Astrocyte of the hippocampus (primary cell): ENCODE measurements around the gene ZNF442.
"Not testable (repeated sequence)": the region's sequence is repeated elsewhere in the genome, so short reads cannot be mapped to it uniquely, and the experiment has no call there.

ENCODE experiments used
- DNase-seq: peaks from one replicate; pipeline ENCODE4 v3.0.0; 2011; ENCODE audit warnings: low read depth, low spot score

Gene ZNF442

DNA sequence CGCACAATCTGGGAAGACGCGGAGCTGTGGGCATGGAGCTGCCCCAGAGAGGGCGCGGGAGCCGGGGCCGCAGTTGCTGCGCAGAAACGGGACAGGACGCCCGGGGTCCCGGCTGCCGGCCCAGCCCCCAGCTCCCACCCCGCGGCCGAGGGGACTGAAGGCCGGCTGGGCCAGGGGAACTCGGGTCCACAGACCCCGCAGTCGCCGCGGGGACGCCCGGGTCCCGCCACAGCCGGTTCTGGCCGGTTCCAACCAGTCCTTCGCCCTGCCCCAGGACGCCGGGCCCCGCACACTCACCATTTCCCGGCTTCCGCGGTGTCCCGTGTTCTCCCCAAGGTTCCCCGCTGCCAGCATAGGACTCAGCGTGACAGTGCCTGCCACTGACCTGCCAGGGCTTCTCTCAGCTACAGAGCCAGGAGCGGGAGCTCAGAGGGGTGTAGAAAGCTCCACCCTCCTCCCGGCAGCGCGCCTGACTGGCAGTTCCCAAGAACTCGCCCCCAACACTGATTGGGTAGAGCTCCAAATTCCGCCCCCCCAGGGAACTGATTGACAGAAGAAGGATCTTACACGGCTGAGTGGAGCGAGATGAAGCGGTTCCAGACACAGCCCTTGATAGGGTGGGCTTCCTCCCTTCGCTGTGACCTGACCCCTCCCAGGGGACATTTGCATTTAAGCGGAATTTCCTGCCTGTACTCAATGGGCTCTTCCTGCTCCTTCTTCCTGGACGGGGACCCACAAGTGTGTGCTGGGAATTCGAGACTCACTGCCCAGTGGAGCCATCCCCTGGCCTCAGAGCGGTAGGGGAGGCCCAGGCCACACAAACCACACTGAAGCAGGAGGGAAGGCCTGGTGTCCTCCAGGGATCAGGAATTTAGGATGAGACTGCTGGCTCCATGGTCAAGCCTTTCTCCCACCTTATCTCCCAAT is at the start of gene ZNF442:
Gene ZNF442, minus strand, starts transcription at position 448 of the 927 bp plus-strand sequence. CDS start 2,052 bp downstream, outside the sequence.
- DNase-seq, result peak; percentile 97

DNA sequence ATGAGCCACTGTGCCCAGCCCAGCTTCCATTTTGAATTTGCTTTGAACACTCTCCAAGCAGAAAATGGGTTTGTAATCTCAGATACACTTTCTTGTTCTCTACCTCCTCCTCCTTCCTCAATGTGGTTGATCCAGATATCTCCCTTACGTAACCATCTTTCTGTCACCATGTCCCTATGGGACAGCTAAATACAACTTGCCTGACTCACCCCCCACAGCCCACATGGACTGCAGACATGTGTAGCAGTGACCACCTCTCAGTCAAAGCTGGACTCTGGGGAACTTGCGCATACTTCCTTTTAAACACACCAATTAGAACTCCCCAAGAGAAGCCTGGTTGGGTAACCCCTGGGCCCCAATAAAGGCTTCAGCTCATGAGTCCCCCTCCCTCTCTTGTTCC is 46.4 kb upstream of the ZNF442 start:
- DNase-seq, result no peak

DNA sequence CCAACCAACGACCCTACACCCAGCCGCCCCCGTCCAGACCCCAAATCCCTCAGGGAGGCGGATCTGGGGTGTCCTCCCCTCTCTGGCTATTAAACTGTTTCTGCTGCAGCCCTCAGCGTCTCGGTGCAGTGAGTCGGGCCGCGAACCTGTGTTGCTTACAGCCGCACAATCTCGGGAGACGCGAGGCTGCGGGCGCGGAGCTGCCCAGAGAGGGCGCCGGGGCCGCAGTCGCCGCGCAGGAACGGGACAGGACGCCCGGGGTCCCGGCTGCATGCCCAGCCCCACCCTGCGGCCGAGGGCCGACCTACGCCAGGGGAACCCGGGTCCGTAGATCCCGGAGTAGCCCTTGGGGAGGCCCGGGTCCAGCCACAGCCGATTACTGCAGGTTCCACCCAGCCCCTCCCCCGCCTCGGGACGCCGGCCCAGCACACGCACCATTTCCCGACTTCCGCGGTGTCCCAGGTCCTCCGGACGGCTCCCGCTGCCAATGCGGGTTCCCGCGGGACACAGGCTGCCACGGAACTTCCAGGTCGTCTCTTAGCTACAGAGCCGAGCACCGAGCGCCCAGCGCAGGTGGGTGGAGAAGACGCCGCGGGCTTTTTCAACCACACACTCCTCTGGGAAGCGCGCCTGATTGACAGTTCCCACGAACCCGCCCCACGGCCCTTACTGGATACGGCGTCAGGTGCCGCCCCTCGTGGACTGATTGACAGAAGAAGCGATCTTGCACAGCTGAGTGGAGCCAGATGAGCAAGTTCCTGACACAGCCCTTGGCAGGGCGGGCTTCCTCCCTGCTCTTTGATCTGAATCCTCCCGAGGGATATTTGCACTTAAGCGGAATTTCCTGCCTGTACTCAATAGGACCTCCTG is 35.4 kb upstream of the ZNF442 start, which contains the start of gene ZNF799:
Gene ZNF799, minus strand, starts transcription at position 639 of the 870 bp plus-strand sequence. Its CDS starts 201 bp downstream, at position 438.
- DNase-seq, result peak; percentile 98

DNA sequence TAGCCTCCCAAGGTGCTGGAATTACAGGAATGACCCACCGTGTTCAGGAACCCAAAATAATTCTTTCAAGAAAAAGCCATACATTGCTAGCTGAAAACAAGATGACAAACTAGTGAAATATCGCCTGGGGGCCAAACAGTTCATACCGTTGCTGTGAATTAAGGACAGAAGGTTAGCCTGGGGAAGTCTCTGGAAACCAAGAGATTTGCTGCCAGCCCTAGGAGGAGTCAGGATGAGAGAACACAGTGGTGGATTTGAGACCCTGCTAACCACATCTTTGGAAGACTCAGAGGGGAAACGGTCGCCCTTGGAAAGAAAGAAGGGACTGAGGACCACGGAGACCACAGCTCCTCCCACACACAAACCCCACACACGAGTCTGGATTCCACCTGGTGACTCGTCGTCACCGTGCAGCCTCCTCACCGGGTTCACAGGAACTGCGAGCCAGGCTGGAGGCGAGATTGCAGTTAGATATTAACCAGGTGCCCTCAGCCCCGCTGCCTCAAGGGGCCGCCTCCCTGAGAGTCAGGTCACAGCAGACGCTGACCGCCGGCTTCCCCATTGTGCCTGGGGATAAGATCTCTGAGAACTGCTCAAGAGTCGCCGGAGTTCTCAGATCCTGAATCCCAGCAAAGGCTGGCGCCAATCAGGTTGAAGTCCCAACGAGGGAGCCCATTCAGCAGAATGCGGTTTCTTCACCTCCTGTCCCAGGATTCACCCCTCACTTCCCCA is 34.6 kb upstream of the ZNF442 start:
- DNase-seq, result peak; percentile 28

DNA sequence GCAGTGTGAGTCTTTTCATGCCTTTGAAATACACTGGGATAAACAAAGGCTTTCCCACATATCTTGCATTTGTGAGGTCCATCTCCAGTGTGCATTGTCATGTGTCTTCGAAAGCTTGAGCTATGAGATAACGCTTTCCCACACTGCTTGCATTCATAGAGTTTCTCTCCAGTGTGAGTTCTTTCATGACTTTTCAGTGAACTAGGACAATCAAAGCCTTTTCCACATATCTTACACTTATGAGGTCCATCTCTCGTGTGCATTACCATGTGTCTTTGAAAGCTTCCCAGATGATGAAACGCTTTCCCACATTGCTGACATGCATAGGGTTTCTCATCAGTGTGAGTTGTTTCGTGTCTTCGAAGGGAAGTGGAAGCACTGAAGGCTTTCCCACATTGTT is 25.7 kb upstream of the ZNF442 start:
- DNase-seq, result not testable (repeated sequence)

DNA sequence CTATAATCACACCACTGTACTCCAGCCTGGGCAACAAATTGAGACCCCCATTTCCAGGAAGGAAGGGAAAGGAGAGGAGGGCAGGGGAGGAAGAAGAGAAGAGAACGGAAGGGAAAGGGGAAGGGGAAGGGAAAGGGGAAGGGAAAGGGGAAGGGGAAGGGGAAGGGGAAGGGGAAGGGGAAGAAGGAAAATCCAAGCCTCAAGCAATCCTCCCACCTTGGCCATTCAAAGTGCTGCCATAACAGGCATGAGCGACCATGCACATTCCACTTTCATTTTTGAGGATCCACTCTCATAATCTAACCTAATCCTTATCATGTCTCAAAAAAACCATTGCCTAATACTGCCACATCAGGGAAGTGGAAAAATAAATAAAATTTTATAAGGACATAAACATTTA is 20.9 kb upstream of the ZNF442 start:
- DNase-seq, result not testable (repeated sequence)

DNA sequence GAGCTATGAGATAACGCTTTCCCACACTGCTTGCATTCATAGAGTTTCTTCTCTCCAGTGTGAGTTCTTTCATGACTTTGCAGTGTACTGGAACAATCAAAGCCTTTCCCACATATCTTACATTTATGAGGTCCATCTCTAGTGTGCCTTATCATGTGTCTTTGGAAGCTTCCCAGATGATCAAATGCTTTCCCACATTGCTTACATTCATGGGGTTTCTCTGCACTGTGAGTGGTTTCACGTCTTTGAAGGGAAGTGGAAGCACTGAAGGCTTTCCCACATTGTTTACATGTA is 14.9 kb upstream of the ZNF442 start:
- DNase-seq, result no peak

DNA sequence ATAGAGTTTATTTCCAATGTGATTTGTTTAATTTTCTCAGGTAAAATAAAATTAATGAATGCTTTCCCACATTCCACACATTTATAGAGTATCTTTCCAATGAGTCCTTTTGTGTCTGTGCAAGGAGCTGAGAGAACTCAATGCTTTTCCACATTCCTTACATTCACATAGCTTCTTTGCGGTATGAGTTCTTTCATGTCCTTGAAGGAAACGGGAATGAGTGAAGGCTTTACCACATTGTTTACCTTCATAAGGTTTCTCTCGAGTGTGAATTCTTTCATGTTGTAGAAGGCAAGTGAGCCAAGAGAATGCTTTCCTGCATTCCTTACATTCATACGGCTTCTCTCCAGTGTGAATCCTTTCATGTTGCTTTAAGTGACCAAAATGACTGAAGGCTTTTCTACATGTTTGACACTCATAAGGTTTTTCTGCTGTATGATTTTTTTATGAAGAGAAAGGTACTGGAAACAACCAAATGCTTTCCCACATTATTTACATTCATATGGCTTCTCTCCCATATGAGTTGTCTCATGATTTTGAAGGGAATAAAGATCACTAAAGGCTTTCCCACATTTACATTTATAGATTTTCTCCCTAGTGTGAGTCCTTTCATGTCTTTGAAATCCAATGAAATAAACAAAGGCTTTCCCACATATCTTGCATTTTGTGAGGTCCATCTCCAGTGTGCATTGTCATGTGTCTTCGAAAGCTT is 14.4 kb upstream of the ZNF442 start:
- peak; percentile 5 for DNase-seq

DNA sequence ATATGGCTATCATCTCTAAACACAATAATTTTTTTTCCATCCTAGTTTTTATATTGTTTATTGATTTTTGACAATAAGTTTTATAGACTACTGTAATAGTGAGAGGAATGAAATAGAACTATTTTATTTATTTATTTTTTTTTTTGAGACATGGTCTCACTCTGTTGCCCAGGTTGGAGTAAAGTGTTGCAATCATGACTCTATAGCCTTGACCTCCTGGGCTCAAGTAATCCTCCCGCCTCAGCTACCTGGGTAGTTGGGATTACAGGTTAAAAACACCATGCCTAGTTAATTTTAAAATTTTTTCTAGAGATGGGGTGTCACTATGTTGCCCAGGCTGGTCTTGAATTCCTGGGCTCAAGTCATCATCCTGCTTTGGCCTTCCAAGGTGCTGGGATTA is 8.5 kb upstream of the ZNF442 start:
- DNase-seq, result no peak

DNA sequence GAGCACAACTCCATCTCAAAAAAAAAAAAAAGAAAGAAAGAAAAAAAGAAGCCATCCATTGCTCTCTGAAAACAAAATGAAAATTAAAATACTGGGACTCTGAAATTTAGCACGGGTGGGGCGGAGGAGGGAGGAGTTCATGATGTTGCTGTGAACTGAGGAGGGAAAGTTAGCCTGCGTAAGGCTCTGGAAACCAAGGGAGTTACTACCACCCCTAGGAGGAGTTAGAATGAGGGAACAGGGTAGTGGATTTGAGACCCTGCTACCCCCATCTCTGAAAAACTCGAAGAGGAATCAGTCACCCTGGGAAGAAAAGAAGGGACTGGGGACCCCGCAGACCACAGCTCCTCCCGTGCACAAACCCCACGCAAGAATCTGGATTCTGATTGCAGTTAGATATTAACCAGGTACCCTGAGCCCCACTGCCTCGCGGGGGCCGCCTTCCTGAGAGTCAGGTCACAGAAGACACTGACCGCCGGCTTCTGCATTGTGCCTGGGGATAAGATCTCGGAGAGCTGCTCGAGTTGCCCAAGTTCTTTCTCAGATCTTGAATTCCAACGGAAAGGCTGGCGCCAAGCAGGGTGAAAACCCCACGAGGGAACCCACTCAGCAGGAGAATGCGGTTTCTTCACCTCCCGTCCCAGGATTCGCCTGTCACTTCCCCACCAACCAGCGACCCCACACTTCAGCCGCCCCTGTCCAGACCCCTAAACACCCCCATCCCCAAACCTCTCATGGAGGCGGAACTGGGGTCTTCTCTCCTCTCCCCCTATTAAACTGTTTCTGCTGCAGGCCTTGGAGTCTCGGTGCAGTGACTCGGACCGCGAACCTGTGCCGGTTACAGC is 870 bp downstream of the ZNF442 start:
- peak; percentile 51 for DNase-seq

DNA sequence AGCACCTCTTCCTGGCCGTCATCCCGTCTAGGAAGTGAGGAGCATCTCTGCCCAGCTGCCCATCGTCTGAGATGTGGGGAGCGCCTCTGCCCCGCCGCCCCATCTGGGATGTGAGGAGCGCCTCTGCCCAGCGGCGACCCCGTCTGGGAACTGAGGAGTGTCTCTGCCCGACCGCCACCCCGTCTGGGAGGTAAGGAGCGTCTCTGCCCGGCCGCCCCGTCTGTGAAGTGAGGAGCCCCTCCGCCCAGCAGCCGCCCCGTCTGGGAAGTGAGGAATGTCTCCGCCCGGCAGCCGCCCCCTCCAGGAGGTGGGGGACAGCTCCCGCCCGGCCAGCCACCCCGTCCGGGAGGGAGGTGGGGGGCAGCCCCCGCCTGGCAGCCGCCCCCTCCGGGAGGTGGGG is 3.2 kb downstream of the ZNF442 start:
- DNase-seq, result not testable (repeated sequence)

DNA sequence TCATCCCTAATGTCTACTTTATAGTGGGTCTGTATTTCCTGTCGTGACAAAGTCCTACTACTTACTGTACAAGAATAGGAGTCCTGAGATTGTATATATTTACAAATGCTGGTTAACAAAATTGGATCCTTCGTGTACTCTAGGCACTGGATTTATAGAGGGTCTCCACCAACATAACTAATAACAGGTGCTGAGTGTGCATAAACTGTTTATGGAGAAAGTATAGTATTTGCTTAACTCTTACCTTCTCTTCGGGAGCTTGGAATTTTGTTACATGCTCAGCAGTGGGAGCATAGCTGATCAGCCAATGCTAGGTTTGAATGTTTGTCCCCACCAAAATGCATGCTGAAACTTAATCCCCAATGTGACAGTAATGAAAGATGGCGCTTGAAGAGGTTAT is 12.1 kb downstream of the ZNF442 start:
- no peak for DNase-seq

DNA sequence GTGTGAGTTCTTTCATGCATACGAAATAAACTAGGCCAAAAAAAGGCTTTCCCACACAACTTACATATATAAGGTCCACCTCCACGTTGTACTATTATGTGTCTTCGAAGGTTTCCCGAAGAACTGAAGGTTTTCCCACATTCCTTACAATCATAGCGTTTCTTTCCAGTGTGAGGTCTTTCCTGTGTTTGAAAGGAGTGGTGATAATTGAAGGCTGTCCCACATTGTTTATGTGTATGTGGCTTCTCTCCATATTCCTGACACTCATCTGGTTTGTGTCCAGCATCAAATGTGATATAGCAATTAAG is 14.6 kb downstream of the ZNF442 start:
- DNase-seq, result no peak

DNA sequence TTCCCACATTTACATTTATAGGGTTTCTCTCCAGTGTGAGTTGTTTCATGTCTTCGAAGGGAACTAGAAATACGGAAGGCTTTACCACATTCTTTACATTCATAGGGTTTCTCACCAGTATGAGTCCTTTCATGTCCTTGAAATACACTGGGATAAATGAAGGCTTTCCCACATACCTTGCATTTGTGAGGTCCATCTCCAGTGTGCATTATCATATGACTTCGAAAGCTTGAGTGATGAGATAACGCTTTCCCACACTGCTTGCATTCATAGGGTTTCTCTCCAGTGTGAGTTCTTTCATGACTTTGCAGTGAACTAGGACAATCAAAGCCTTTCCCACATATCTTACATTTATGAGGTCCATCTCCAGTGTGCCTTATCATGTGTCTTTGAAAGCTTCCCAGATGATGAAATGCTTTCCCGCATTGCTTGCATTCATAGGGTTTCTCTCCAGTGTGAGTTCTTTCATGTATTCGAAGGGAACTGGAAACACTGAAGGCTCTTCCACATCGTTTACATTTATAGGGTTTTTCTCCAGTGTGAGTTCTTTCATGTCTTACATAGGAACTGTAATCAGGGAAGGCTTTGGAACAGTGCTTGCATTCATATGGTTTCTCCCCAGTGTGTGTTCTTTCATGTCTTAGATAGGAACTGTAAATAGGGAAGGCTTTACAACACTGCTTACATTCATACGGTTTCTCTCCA is 15.1 kb downstream of the ZNF442 start:
- no peak for DNase-seq

DNA sequence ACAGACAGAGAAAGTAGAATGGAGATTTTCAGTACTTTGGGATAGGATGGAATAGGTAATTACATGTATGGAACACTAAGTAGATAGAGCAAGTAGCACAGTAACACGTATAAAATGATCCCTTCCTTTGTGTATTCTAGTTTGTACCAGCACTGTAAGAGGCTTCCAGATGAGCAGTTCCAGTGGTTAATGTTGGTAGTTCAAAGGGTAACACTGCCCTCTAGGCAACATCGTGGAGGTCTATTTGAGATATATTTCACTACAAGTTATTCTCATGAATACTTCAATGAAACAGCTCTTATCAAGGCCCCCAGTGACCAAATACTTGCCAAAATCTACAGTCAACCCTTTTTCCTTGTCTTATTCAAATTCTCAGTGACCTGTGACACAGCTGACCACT is 18.6 kb downstream of the ZNF442 start:
- DNase-seq, result no peak

DNA sequence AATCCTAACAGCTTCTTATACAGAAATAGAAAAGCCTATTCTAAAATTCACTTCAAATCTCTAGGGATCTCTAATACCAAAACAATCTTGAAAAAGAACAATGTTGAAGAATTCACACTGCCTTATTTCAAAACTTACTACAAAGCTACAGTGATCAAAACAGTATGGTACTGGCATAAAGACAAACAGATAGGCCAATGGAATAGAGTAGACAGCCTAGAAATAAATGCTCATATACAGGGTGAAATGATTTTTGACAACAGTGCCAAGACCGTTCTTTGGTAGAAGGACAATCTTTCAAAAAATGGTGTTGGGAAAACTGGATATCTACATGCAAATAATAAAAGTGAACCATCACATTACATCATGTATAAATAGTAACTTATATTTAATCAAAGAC is 20.3 kb downstream of the ZNF442 start:
- no peak for DNase-seq

DNA sequence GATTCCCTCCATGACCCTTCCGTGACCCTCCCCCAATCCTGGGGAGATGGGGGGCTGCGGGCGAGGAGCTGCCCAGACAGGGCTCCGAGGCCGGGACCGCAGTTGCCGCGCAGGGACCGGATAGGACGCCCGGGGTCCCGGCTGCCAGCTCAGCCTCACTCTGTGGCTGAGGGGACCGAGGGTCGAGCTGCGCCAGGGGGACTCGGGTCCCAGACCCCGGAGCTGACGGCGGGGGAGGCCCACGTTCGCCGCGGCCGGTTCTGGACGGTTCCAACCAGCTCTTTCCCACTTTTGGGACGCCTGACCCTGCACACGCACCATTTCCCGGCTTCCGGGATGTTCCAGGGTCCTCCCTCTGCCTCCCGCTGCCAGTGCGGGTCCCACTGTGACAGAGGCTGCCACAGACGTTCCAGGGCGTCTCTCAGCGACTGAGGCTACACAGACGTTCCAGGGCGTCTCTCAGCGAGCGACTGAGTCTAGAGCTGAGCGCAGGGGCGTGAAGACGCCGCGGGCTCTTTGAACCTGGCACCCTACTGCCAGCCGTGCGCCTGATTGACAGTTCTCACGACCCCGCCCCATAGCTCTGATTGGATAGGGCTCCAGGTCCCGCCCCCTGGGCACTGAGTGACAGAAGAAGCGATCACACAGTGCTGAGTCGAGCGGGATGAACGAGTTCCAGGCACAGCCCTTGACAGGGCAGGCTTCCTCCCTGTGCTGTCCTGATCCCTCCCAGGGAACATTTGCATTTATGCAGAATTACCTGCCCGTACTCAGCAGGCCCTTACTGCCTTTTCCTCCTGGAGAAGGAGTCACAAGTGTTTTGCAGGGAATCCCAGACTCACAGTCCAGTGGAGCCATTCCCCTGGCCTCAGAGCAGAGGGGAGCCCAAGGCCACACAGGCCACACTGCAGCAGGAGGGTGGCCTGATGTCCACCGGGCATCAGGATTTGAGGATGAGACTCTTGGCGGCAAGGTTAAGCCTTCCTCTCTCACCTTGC is 32.0 kb downstream of the ZNF442 start, which contains the start of gene ZNF563:
Gene ZNF563, minus strand, starts transcription at position 472 of the 998 bp plus-strand sequence. Its CDS starts 151 bp downstream, at position 321.
- DNase-seq, result peak; percentile 97

DNA sequence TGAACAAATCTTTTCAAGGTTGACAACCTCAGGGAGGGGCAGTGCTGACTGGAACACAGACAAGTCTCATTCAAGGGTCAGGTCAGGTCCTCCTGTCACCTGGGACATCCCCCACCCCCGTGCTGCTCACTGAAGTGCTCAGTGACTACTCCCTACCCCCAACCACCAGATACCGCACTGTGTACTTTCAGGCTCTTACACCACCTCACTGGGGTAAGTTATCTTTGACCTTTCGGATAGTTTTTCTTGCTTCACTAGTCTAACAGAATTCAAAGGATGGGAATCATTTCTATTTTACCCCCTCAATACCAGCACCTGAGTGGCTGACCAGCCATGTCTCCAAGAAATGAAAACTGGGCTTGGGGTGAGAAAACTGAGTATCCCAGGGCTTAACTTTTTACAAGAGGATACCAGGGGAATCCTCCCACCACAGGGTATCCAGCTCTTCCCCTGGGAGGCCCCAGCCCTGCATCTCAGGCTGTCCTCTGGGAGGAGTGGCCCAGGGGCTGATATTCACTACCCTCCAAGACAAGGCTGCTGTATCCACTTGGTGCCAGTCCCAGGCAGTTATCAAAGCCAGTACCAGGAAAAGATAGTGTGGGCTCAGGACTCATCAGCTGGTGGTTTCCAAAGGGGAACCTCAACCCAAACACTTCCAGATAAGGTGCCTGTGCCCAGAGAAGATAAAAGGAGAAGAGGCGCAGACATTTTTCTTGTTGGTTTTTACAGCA is 34.1 kb downstream of the ZNF442 start:
- no peak for DNase-seq
